Neural progenitor cell (in vitro differentiated cells): ENCODE results near the gene NBAS.

Source experiments
- CTCF ChIP-seq: fragments of 200-600 bp; sonication (generic); IDR thresholded peaks from 2 replicates; pipeline ENCODE4 v1.5.1; 2017; ENCODE audit warnings: antibody characterized with exemption, mild to moderate bottlenecking
- EZH2 ChIP-seq: fragments of 200-600 bp; sonication (generic); IDR thresholded peaks from 2 replicates; pipeline ENCODE4 v1.6.1; 2017; ENCODE audit warnings: antibody characterized with exemption, mild to moderate bottlenecking, moderate library complexity
- EZH2phosphoT487 ChIP-seq: fragments of 200-600 bp; sonication (generic); IDR thresholded peaks from 2 replicates; pipeline ENCODE4 v1.6.1; 2017; ENCODE audit warnings: antibody characterized with exemption

GRCh38 chr2:15565994-15566671, 5.0 kb upstream of the NBAS start:
- TF ChIP-seq CTCF (no peak), EZH2 (no peak), EZH2phosphoT487 (no peak)
